Measurements from ENCODE around the gene HNF1B. TPM values are rescaled to one million over a fixed set of nuclear protein-coding genes. Genes with fewer than 3 reads are reported as not detected.

Gene HNF1B
- total and polyA plus RNA-seq, 10 of the 15 experiments (the other 5 are each of a cell fraction or from before 2014, with no cell fraction given), result 0.51 to 12.7 (median 1.9) TPM

DNA sequence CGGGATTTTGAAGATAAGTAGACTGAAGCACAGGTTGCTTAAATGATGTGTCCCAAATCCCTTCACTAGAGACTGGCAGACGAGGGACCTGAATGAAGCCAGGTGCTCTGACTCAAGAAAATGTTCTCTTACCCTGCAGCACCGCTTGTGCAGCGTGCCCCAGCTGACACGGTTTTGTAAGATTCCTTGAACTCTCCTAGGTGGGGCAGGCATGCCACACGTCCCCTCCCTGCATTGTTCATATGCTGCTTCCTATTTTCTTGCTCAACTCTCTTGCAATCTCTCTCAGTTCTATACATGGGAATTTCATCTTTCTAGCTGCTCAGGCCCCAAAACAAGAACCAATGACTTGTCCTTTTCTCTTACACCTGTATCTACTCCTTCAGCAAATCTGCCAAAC, 22.1 kb upstream of the HNF1B start:
- no TSS peak for BruUV-seq (replicated peaks)

More for the DNA sequence above, 22.1 kb upstream of the HNF1B start:
- FAIRE-seq (no peak), DNase-seq (ENCODE audit: low read depth, low spot score) (no peak), ATAC-seq (no peak)
- ChIA-PET RAD21 (ENCODE audit: unreplicated experiment) (interaction anchor here (1.5 to 3.3 kb wide), 2 partner anchors 16 to 21 kb away, joined by 5 to 41 read pairs; partner anchors contain the start of gene HNF1B), POLR2A (interaction anchor here (0.7 to 2.0 kb wide), 5 partner anchors 21 to 59 kb away, joined by 3 to 11 read pairs (median 4); partner anchors contain the start of gene HNF1B), CTCF (interaction anchor here (1.0 to 2.5 kb wide), 4 partner anchors 16 to 64 kb away, joined by 3 to 16 read pairs (median 6); no protein-coding TSS in a partner anchor), SMC1A (ENCODE audit: uncharacterized antibody, unreplicated experiment) (interaction anchor here (0.7 to 12.0 kb wide), 6 partner anchors 8 to 65 kb away, joined by 3 to 167 read pairs (median 4); partner anchors contain the start of gene HNF1B)
- Histone ChIP-seq H3K27me3 (replicated peaks in 1 of 2; ENCODE audit: control insufficient read depth in 2 of 2, insufficient read depth in 2 of 2, low read length in 1 of 2) (no peaks in the 10 kb centered on the region), H3K4me3 (no peak overlapping the region), H3K9ac (ENCODE audit: control insufficient read depth, insufficient read depth, low read length) (no peak overlapping the region), H3K79me2 (ENCODE audit: control insufficient read depth, insufficient read depth, low read length) (no peaks in the 10 kb centered on the region), H2AFZ (ENCODE audit: control insufficient read depth, low read depth, low read length) (no peak overlapping the region), H3K36me3 (ENCODE audit: control insufficient read depth in 2 of 2, insufficient read depth in 2 of 2, low read length in 1 of 2) (no peaks in the 10 kb centered on the region), H3K9me3 (replicated peaks; ENCODE audit: control insufficient read depth, insufficient read depth, low read length) (peaks cover 4% of the 10 kb centered on the region), H3K27ac (ENCODE audit: control insufficient read depth, insufficient read depth) (no peak overlapping the region), H4K20me1 (ENCODE audit: control insufficient read depth, insufficient read depth) (no peaks in the 10 kb centered on the region), H3K4me1 (ENCODE audit: control insufficient read depth, insufficient read depth, low read length) (peaks cover 55% of the 10 kb centered on the region), H3K4me2 (ENCODE audit: control insufficient read depth, insufficient read depth) (no peak overlapping the region)
- WGBS (ENCODE audit: insufficient coverage, insufficient replicate concordance, low lambda C conversion rate, missing lambda C conversion rate), result 55% methylated on average over 6 of the region's 6 CpGs
- no peak for TF ChIP-seq ZNF217 (IDR thresholded peaks at IDR 0.05)
- TF ChIP-seq SIN3A (IDR thresholded peaks at IDR 0.05; ENCODE audit: low read depth, low read length), result no peak
- no peak for TF ChIP-seq HSF1 (IDR thresholded peaks at IDR 0.05; ENCODE audit: low read depth, low read length)
- no peak for TF ChIP-seq CHD1 (IDR thresholded peaks at IDR 0.05; ENCODE audit: low read depth, low read length)
- no peak for TF ChIP-seq KDM1A (IDR thresholded peaks at IDR 0.05; ENCODE audit: borderline replicate concordance)
- TF ChIP-seq IKZF1 (conservative IDR thresholded peaks at IDR 0.05), result no peak
- TF ChIP-seq NBN (IDR thresholded peaks at IDR 0.05), result no peak
- no peak for TF ChIP-seq SMC3 (IDR thresholded peaks at IDR 0.05; ENCODE audit: borderline replicate concordance, low read length)
- TF ChIP-seq SMAD1 (IDR thresholded peaks at IDR 0.05; ENCODE audit: low read depth, partially characterized antibody), result no peak
- TF ChIP-seq PRDM15 (CRISPR knock-in tag; IDR thresholded peaks at IDR 0.05), result no peak
- in situ Hi-C loops (cut with MboI), result no loop called here
- intact Hi-C loops (cut with micrococcal nuclease; ENCODE audit: unreplicated experiment), result no loop called here
